Breast epithelium (tissue), 3 donors: ENCODE results near the gene GMEB1.

Experiments
- POLR2A ChIP-seq: fragments of 450-650 bp; IDR thresholded peaks from one replicate; pipeline ENCODE4 v1.6.1; 2016; ENCODE audit warnings: antibody characterized with exemption, mild to moderate bottlenecking, moderate library complexity
- POLR2AphosphoS5 ChIP-seq, 3 donors: sonication (generic); formaldehyde crosslinking; IDR thresholded peaks; one replicate each; pipeline ENCODE4 v1.6.1; 2017; ENCODE audit warnings: antibody characterized with exemption in 3 of 3
- TF ChIP-seq, protein P1 (sequence below), 3 donors: fragments of 450-650 bp; IDR thresholded peaks; one replicate each; pipeline ENCODE4 v1.5.1; 2016 to 2017; ENCODE audit warnings: antibody characterized with exemption in 3 of 3, mild to moderate bottlenecking in 3 of 3, moderate library complexity in 3 of 3

DNA sequence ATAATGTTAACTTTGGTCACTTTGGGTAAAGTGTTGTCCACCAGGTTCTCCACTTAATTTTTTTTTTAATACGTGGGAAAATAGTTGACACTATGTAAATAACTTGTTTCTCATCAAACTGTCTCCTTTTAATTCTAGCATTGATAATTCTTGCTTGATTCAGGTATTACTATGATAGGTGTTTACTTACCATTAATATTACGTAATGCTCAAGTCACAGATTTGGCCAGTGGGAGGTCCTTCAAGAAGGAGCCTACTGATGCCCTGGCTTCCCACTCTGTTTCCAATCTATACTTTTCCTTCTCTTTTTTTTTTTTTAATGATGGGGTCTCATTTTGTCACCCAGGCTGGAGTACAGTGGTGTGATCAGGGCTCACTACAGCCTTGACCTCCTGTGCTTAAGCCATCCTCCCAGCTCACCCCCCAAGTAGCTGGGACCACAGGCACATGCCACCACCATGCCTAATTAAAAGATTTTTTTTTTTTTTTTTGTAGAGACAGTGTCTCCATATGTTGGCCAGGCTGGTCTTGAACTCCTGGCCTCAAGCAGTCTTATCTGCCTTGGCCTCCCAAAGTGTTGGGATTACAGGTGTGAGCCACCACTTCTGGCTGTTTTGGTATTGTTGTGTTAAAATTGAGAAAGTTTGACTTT, 98.1 kb downstream of the GMEB1 start:
- TF ChIP-seq POLR2A (no peak), POLR2AphosphoS5 (IDR thresholded peaks at IDR 0.05) (no peak)
- TF ChIP-seq, protein P1, sequence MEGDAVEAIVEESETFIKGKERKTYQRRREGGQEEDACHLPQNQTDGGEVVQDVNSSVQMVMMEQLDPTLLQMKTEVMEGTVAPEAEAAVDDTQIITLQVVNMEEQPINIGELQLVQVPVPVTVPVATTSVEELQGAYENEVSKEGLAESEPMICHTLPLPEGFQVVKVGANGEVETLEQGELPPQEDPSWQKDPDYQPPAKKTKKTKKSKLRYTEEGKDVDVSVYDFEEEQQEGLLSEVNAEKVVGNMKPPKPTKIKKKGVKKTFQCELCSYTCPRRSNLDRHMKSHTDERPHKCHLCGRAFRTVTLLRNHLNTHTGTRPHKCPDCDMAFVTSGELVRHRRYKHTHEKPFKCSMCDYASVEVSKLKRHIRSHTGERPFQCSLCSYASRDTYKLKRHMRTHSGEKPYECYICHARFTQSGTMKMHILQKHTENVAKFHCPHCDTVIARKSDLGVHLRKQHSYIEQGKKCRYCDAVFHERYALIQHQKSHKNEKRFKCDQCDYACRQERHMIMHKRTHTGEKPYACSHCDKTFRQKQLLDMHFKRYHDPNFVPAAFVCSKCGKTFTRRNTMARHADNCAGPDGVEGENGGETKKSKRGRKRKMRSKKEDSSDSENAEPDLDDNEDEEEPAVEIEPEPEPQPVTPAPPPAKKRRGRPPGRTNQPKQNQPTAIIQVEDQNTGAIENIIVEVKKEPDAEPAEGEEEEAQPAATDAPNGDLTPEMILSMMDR (IDR thresholded peaks at IDR 0.05) = no peak
